Transverse colon (tissue), 3 donors: ENCODE results near the gene SPTB.

Experiments used
- CTCF ChIP-seq, 5 experiments: fragments of 200-600 bp in 3 of 5; fragments of 450-650 bp in 2 of 5; sonication (generic) in 3 of 5; IDR thresholded peaks; 1 replicate in 2 of 5; 2 replicates in 3 of 5; pipeline ENCODE4 v1.5.1; 2016 to 2017; ENCODE audit warnings: antibody characterized with exemption in 5 of 5, inconsistent platforms in 3 of 5, mild to moderate bottlenecking in 2 of 5, moderate library complexity in 1 of 5
- EP300 ChIP-seq: sonication (generic); formaldehyde crosslinking; IDR thresholded peaks from one replicate; pipeline ENCODE4 v1.6.1; 2017; ENCODE audit warnings: antibody characterized with exemption, low read depth
- POLR2A ChIP-seq: fragments of 450-650 bp; IDR thresholded peaks from one replicate; pipeline ENCODE4 v1.6.1; 2016; ENCODE audit warnings: antibody characterized with exemption, mild to moderate bottlenecking, moderate library complexity

DNA sequence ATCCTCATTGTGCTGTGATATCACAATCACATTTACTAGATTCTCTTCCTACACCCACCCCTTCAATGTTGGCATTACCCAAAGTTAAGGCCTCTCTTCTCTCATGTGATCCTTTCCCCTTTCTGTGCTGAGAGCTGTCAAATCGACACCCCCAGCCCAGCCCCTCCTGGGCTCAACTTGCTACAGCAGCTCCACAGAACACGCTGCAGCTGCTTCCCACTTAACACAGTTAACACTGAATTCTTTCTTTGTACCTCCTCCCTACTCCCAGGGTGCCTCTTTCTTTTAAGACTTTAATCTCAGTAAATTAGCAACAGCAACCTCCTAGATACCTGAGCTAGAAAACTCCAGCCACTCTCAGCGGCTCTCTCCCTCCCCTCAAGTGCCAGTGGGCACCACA, 17.8 kb downstream of the SPTB start:
- no peak for TF ChIP-seq CTCF (IDR thresholded peaks at IDR 0.05)
- no peak for TF ChIP-seq POLR2A
- TF ChIP-seq EP300, result no peak
